ENCODE results near the gene RGS4. TPM values are rescaled to one million over a fixed set of nuclear protein-coding genes. Genes with fewer than 3 reads are reported as not detected.

RGS4 gene
- total and polyA plus RNA-seq, 8 donors, result 0.46 to 15.0 (median 2.7) TPM

- Histone ChIP-seq H3K4me1 (no peaks in the 10 kb centered on the region), H3K36me3 (no peaks in the 10 kb centered on the region), H3K27me3 (no peaks in the 10 kb centered on the region), H3K4me3 (no peak overlapping the region), H3K27ac (no peak overlapping the region), H3K9me3 (no peaks in the 10 kb centered on the region)
- DNase-seq (no peak), FAIRE-seq (no peak), ATAC-seq (no peak)
- TF ChIP-seq CTCF (IDR thresholded peaks at IDR 0.05), result no peak
- intact Hi-C loops (cut with DNase I), result no loop called here
Observed at GRCh38 chr1:163119707-163120106, 50.5 kb downstream of the RGS4 start.

- intact Hi-C loops (cut with DNase I), result no loop called here
- H3K27ac ChIP-seq, result no peak overlapping the region
- no peak overlapping the region for H3K4me3 ChIP-seq
- H3K4me1 ChIP-seq, result no peaks in the 10 kb centered on the region
- DNase-seq (no peak), FAIRE-seq (no peak), ATAC-seq (no peak)
- H3K36me3 ChIP-seq, result no peaks in the 10 kb centered on the region
- no peak for TF ChIP-seq CTCF (IDR thresholded peaks at IDR 0.05)
- 27 to 55% methylated on average over 1 of the region's 1 CpG for WGBS, 2 donors
- H3K9me3 ChIP-seq, result no peaks in the 10 kb centered on the region
- no peaks in the 10 kb centered on the region for H3K27me3 ChIP-seq
Observed at GRCh38 chr1:163120372-163120771, 51.2 kb downstream of the RGS4 start.

- Histone ChIP-seq H3K4me3 (no peak overlapping the region), H3K9me3 (no peaks in the 10 kb centered on the region), H3K36me3 (no peaks in the 10 kb centered on the region), H3K27me3 (no peaks in the 10 kb centered on the region), H3K4me1 (no peaks in the 10 kb centered on the region), H3K27ac (no peak overlapping the region)
- DNase-seq (no peak), ATAC-seq (no peak), FAIRE-seq (no peak)
- intact Hi-C loops (cut with DNase I), result no loop called here
- WGBS, 2 donors, result 58 to 67% methylated on average over 4 of the region's 4 CpGs
- no peak for TF ChIP-seq CTCF (IDR thresholded peaks at IDR 0.05)
Observed at GRCh38 chr1:163124812-163125211, 55.7 kb downstream of the RGS4 start.

Other genes with a start within 250 kb of the RGS4 start
- gene CCDC190, start 208.2 kb upstream of the RGS4 start, total RNA-seq, result not detected
- gene CCDC190, start 208.2 kb upstream of the RGS4 start, polyA plus RNA-seq, result not detected
- gene RGS5, start 133.6 kb downstream of the RGS4 start, total RNA-seq, result 10 to 100 TPM; 10.0 to 32.4 (median 16.5) TPM
- gene RGS5, start 133.6 kb downstream of the RGS4 start, polyA plus RNA-seq, result 10 to 100 TPM in 1 of 2 donors, 1 to 10 TPM in 1; 3.4 to 25.9 TPM

Data from pancreas (tissue), 10 donors.